Measurements from ENCODE around the gene ZHX3.

Gene ZHX3

GRCh38 chr20:41293269-41294037 lies 24.1 kb downstream of the ZHX3 start:
- DNase-seq (ENCODE audit: low spot score): no peak

GRCh38 chr20:41290804-41291389 lies 26.6 kb downstream of the ZHX3 start:
- no peak for DNase-seq (ENCODE audit: low spot score)

GRCh38 chr20:41287327-41287726 lies 30.2 kb downstream of the ZHX3 start:
- DNase-seq (ENCODE audit: low spot score): peak; percentile 29

GRCh38 chr20:41286240-41286851 lies 31.2 kb downstream of the ZHX3 start:
- DNase-seq (ENCODE audit: low spot score): no peak

- no peak for DNase-seq (ENCODE audit: low spot score)
These were observed 37.8 kb downstream of the ZHX3 start for GRCh38 chr20:41279546-41280225.

GRCh38 chr20:41278936-41279335 lies 38.6 kb downstream of the ZHX3 start:
- DNase-seq (ENCODE audit: low spot score): no peak

GRCh38 chr20:41277049-41277448 lies 40.5 kb downstream of the ZHX3 start:
- no peak for DNase-seq (ENCODE audit: low spot score)

- DNase-seq (ENCODE audit: low spot score): no peak
These were observed 41.2 kb downstream of the ZHX3 start for GRCh38 chr20:41276317-41276751.

GRCh38 chr20:41275301-41275731 lies 42.2 kb downstream of the ZHX3 start:
- DNase-seq (ENCODE audit: low spot score): peak; percentile 70

GRCh38 chr20:41274152-41274551 lies 43.4 kb downstream of the ZHX3 start:
- DNase-seq (ENCODE audit: low spot score): no peak

GRCh38 chr20:41273445-41273844 lies 44.1 kb downstream of the ZHX3 start:
- no peak for DNase-seq (ENCODE audit: low spot score)

- no peak for DNase-seq (ENCODE audit: low spot score)
These were observed 45.2 kb downstream of the ZHX3 start for GRCh38 chr20:41272339-41272738.

GRCh38 chr20:41268917-41269652 lies 48.4 kb downstream of the ZHX3 start:
- DNase-seq (ENCODE audit: low spot score): no peak

- no peak for DNase-seq (ENCODE audit: low spot score)
These were observed 49.1 kb downstream of the ZHX3 start for GRCh38 chr20:41268402-41268801.

GRCh38 chr20:41265938-41266337 lies 51.6 kb downstream of the ZHX3 start:
- no peak for DNase-seq (ENCODE audit: low spot score)

GRCh38 chr20:41264819-41265218 lies 52.7 kb downstream of the ZHX3 start:
- DNase-seq (ENCODE audit: low spot score): no peak

- no peak for DNase-seq (ENCODE audit: low spot score)
These were observed 55.5 kb downstream of the ZHX3 start for GRCh38 chr20:41261790-41262717.

- DNase-seq (ENCODE audit: low spot score): no peak
These were observed 56.3 kb downstream of the ZHX3 start for GRCh38 chr20:41261260-41261659.

GRCh38 chr20:41260734-41261220 lies 56.8 kb downstream of the ZHX3 start:
- no peak for DNase-seq (ENCODE audit: low spot score)

- no peak for DNase-seq (ENCODE audit: low spot score)
These were observed 58.2 kb downstream of the ZHX3 start for GRCh38 chr20:41259309-41259708.

GRCh38 chr20:41258474-41258873 lies 59.1 kb downstream of the ZHX3 start:
- no peak for DNase-seq (ENCODE audit: low spot score)
